Measurements from ENCODE around the gene AP2M1. TPM values are rescaled to one million over a fixed set of nuclear protein-coding genes. Genes with fewer than 3 reads are reported as not detected.

Gene AP2M1
- total RNA-seq, 6 donors from 2014 or later, result 132 to 280 (median 198) TPM

DNA sequence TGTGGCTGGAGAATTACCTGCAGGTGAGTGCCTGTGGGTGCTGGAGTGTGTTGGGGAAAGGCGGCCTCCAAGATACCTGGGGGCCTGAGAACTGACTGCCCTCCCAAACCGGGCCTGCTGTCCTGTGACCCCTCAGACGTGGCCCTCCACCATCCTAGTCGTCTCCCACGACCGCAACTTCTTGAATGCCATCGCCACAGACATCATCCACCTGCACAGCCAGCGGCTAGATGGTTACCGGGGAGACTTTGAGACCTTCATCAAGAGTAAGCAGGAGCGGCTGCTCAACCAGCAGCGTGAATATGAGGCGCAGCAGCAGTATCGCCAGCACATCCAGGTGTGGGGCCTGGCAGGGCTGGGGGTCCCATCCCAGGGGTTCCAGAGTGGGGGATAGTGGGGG is 14.8 kb downstream of the AP2M1 start:
- ATAC-seq (ENCODE audit: low FRiP score in 2 of 2), result no peak
- Histone ChIP-seq H3K9me3 (no peaks in the 10 kb centered on the region), H3K27ac (no peak overlapping the region), H3K4me3 (no peak overlapping the region), H3K36me3 (peaks cover 40 to 71% (median 64%) of the 10 kb centered on the region in 4 donors), H3K4me1 (peaks cover 16 to 28% (median 20%) of the 10 kb centered on the region in 4 donors), H3K27me3 (no peaks in the 10 kb centered on the region)
- no peak for DNase-seq
- WGBS, 2 donors, result 93 to 100% methylated on average over 5 to 13 of the region's 13 CpGs
- TF ChIP-seq POLR2AphosphoS5 (IDR thresholded peaks at IDR 0.05) (no peak), EP300 (IDR thresholded peaks at IDR 0.05) (no peak), POLR2A (IDR thresholded peaks at IDR 0.05) (no peak)
- TF ChIP-seq, protein P1, sequence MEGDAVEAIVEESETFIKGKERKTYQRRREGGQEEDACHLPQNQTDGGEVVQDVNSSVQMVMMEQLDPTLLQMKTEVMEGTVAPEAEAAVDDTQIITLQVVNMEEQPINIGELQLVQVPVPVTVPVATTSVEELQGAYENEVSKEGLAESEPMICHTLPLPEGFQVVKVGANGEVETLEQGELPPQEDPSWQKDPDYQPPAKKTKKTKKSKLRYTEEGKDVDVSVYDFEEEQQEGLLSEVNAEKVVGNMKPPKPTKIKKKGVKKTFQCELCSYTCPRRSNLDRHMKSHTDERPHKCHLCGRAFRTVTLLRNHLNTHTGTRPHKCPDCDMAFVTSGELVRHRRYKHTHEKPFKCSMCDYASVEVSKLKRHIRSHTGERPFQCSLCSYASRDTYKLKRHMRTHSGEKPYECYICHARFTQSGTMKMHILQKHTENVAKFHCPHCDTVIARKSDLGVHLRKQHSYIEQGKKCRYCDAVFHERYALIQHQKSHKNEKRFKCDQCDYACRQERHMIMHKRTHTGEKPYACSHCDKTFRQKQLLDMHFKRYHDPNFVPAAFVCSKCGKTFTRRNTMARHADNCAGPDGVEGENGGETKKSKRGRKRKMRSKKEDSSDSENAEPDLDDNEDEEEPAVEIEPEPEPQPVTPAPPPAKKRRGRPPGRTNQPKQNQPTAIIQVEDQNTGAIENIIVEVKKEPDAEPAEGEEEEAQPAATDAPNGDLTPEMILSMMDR (IDR thresholded peaks at IDR 0.05), result no peak

DNA sequence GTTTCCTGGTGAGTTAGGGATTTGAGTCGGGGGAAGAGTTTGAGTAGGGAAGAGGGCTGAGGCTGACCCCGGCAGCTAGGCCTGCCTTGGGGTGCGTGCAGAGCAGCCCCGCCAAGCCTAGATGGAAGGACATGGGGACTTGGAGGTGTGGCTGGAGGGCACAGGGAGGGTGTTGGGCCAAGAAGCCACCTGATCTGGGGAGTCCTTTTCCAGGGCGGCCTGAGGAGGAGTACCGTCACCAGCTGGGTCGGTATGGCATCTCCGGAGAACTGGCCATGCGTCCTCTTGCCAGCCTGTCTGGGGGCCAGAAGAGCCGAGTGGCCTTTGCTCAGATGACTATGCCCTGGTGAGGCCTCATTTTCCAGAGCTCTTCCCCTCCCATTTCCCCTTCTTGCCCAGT is 18.2 kb downstream of the AP2M1 start:
- WGBS, 2 donors, result 95% methylated on average over 9 to 10 of the region's 10 CpGs
- no peak for DNase-seq
- no peak for ATAC-seq (ENCODE audit: low FRiP score in 2 of 2)

DNA sequence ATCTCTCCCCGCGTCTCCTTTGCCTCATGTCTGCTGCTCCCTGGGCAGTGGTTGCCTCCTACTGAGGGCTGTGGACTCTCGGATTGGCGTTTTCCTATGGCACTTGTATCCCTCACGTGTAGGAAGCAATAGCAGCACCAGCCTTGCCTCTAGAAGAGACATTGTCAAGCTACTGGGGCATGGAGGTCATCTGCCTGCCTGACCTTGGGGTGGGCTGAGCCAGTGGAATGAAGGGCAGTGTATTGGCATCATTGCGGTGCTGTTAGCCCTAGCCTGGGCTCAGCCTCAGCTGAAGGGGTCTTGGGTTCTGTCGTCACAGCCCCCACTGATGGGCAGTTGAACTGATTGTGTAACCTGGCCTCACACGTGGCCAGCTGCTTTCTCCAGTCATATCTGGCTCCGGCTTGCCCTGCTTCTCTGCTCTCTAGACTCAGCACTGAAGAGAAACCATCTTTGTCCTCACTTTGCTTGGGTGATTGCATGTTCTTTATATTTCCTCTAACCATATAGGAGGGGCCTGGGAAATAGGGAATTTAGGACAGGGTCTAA is 19.4 kb downstream of the AP2M1 start:
- TF ChIP-seq, protein P1 (IDR thresholded peaks at IDR 0.05), result no peak
- TF ChIP-seq EP300 (IDR thresholded peaks at IDR 0.05) (no peak), POLR2A (IDR thresholded peaks at IDR 0.05) (no peak), POLR2AphosphoS5 (IDR thresholded peaks at IDR 0.05) (no peak)
- 87 to 89% methylated on average over 8 to 9 of the region's 9 CpGs for WGBS, 2 donors

More for the DNA sequence above, 18.2 kb downstream of the AP2M1 start:
- H3K4me1 ChIP-seq, result peaks cover 0 to 8% (median under 1%) of the 10 kb centered on the region in 4 donors
- no peaks in the 10 kb centered on the region for H3K27me3 ChIP-seq
- H3K4me3 ChIP-seq, result no peak overlapping the region
- TF ChIP-seq, protein P1 (IDR thresholded peaks at IDR 0.05), result no peak
- TF ChIP-seq EP300 (IDR thresholded peaks at IDR 0.05), result no peak
- TF ChIP-seq POLR2A (IDR thresholded peaks at IDR 0.05), result no peak
- TF ChIP-seq POLR2AphosphoS5 (IDR thresholded peaks at IDR 0.05), result no peak
- no peak overlapping the region for H3K27ac ChIP-seq
- H3K9me3 ChIP-seq, result no peaks in the 10 kb centered on the region
- peaks cover 43 to 89% (median 78%) of the 10 kb centered on the region in 4 donors for H3K36me3 ChIP-seq

DNA sequence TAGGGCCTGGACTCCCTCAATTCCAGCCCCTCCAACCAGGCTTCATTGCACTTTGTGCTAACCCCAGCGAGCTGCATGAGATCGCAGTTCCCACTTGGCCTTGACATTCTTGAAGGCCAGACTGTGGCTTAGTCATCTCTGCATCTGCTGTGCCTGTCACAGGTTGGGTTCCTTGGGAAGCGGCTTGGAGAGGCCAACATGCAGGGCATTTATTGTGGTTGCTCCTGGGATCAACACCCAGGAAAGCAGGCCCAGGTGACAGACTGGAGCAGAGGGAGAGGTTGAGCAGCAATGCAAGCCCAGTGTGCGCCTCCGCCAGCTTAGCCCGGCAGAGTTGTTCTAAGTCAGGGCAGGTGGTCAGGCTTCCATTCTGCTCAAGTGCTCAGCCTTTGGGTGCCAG is 21.9 kb downstream of the AP2M1 start:
- DNase-seq (no peak), ATAC-seq (ENCODE audit: low FRiP score in 2 of 2) (no peak)
- no peaks in the 10 kb centered on the region for H3K4me1 ChIP-seq
- no peaks in the 10 kb centered on the region for H3K27me3 ChIP-seq
- no peak overlapping the region for H3K27ac ChIP-seq
- TF ChIP-seq POLR2AphosphoS5 (IDR thresholded peaks at IDR 0.05), result no peak
- no peak for TF ChIP-seq POLR2A (IDR thresholded peaks at IDR 0.05)
- no peak for TF ChIP-seq EP300 (IDR thresholded peaks at IDR 0.05)
- TF ChIP-seq, protein P1 (IDR thresholded peaks at IDR 0.05), result no peak
- peaks cover 25 to 52% (median 45%) of the 10 kb centered on the region in 4 donors for H3K36me3 ChIP-seq
- 96% methylated on average over 4 to 6 of the region's 6 CpGs for WGBS, 2 donors
- H3K4me3 ChIP-seq, result no peak overlapping the region
- no peaks in the 10 kb centered on the region for H3K9me3 ChIP-seq

More for the DNA sequence above, 19.4 kb downstream of the AP2M1 start:
- no peak for DNase-seq
- Histone ChIP-seq H3K27ac (no peak overlapping the region), H3K27me3 (no peaks in the 10 kb centered on the region), H3K9me3 (no peaks in the 10 kb centered on the region), H3K4me1 (no peaks in the 10 kb centered on the region), H3K4me3 (no peak overlapping the region), H3K36me3 (peaks cover 43 to 77% (median 67%) of the 10 kb centered on the region in 4 donors)
- no peak for ATAC-seq (ENCODE audit: low FRiP score in 2 of 2)

DNA sequence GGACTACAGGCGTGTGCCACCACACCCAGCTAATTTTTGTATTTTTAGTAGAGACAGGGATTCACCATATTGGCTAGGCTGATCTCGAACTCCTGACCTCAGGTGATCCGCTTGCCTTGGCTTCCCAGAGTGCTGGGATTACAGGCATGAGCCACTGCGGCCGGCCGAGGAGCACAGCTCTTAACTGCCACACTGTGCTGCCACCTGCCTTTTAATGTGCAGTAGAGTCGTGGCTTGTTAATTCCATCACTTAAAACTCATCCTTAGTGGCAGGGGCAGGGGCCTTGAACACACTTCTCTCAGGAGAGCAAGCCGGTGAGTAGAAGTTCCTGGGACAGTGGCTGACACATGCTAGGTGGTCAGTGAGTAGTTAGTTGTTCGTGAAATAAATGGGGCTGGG is 23.9 kb downstream of the AP2M1 start:
- H3K36me3 ChIP-seq, result peaks cover 9 to 32% (median 25%) of the 10 kb centered on the region in 4 donors
- H3K9me3 ChIP-seq, result no peaks in the 10 kb centered on the region
- no peak overlapping the region for H3K4me3 ChIP-seq
- TF ChIP-seq POLR2A (IDR thresholded peaks at IDR 0.05) (no peak), EP300 (IDR thresholded peaks at IDR 0.05) (no peak), POLR2AphosphoS5 (IDR thresholded peaks at IDR 0.05) (no peak)
- TF ChIP-seq, protein P1 (IDR thresholded peaks at IDR 0.05), result no peak
- no peaks in the 10 kb centered on the region for H3K4me1 ChIP-seq
- no peak overlapping the region for H3K27ac ChIP-seq
- DNase-seq, result no peak
- H3K27me3 ChIP-seq, result no peaks in the 10 kb centered on the region
- WGBS, 2 donors, result 73 to 90% methylated on average over 4 to 9 of the region's 9 CpGs
- ATAC-seq (ENCODE audit: low FRiP score in 2 of 2), result no peak

All from upper lobe of left lung (tissue), 6 donors.